Measurements from ENCODE around the gene DYNC1I1. TPM values are rescaled to one million over a fixed set of nuclear protein-coding genes. Genes with fewer than 3 reads are reported as not detected.

The DYNC1I1 gene
- total and polyA plus RNA-seq, 2 donors (not counting 3 experiments of a cell fraction or from before 2014, with no cell fraction given) = 1.8 to 3.6 TPM

DNA sequence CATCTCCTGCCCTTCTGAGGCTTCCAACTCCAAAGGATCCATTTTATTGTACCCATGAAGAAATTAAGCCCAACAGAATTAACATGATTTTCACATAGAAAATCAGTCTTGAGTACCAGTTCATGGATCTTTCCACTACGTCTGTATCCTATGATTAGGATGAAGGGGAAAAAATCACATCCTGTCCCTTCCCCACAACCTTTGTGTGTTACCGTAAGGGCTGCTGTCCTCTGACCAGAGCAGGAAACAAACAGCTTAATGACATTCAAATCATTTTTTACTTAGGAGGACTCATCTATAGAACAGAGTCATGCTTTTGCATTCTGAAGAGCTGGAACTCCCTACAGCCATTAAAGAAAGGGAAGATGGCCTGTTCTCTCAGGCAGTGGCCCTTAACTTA lies 241.5 kb downstream of the DYNC1I1 start:
- FAIRE-seq (no peak), DNase-seq (ENCODE audit: low read depth, low spot score) (peak; percentile 12)
- H3K9ac ChIP-seq (replicated peaks; ENCODE audit: extremely low read depth, insufficient read depth, low read length) = no peak overlapping the region
- ChIA-PET CTCF (no interaction called here), POLR2A (no interaction called here)
- TF ChIP-seq POLR2AphosphoS5 (IDR thresholded peaks at IDR 0.05; ENCODE audit: insufficient read depth, low read depth, low read length) (no peak), CTCF (IDR thresholded peaks at IDR 0.05; ENCODE audit: extremely low read depth in 1 of 2, insufficient read depth in 1 of 2, low read depth in 1 of 2, low read length in 2 of 2) (no peak), EZH2 (IDR thresholded peaks at IDR 0.05; ENCODE audit: borderline replicate concordance, low read depth, low read length, severe bottlenecking) (no peak), JUN (IDR thresholded peaks at IDR 0.05; ENCODE audit: borderline replicate concordance, insufficient read depth, insufficient read length, low read depth) (no peak), GATA2 (IDR thresholded peaks at IDR 0.05; ENCODE audit: insufficient read depth, insufficient read length, low read depth, low read length) (no peak), POLR2A (IDR thresholded peaks at IDR 0.05; ENCODE audit: low read depth, low read length) (no peak), FOS (IDR thresholded peaks at IDR 0.05; ENCODE audit: borderline replicate concordance, insufficient read depth, low read length) (no peak), MYC (IDR thresholded peaks at IDR 0.05; ENCODE audit: low read depth, low read length) (no peak)
- TF ChIP-seq, protein P1, sequence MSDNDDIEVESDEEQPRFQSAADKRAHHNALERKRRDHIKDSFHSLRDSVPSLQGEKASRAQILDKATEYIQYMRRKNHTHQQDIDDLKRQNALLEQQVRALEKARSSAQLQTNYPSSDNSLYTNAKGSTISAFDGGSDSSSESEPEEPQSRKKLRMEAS (IDR thresholded peaks at IDR 0.05; ENCODE audit: insufficient read depth, insufficient read length) = no peak
- H3K27ac ChIP-seq (ENCODE audit: insufficient read depth, low read depth, low read length) = no peak overlapping the region
- dilution Hi-C loops (cut with MboI; ENCODE audit: extremely low pct_ligation_motif_present, low sequenced_read_pairs) = no loop called here
- H3K4me1 ChIP-seq (ENCODE audit: control insufficient read depth, extremely low read depth, insufficient read depth, low read length) = no peaks in the 10 kb centered on the region
- H3K9me1 ChIP-seq (replicated peaks; ENCODE audit: control insufficient read depth, extremely low read depth, insufficient read depth, low read length) = no peaks in the 10 kb centered on the region
- no peak overlapping the region for H2AFZ ChIP-seq (ENCODE audit: low read depth, low read length)
- H4K20me1 ChIP-seq (replicated peaks; ENCODE audit: control insufficient read depth, extremely low read depth, insufficient read depth, low read length) = no peaks in the 10 kb centered on the region
- H3K79me2 ChIP-seq (ENCODE audit: control insufficient read depth, insufficient read depth, low read length) = no peaks in the 10 kb centered on the region
- no peak overlapping the region for H3K4me3 ChIP-seq (replicated peaks in 1 of 3; ENCODE audit: insufficient read depth in 1 of 3, low read depth in 1 of 3, low read length in 3 of 3)
- H3K9me3 ChIP-seq (replicated peaks; ENCODE audit: control insufficient read depth, insufficient read depth, low read length) = no peaks in the 10 kb centered on the region
- H3K36me3 ChIP-seq (ENCODE audit: control insufficient read depth in 2 of 2, extremely low read depth in 1 of 2, insufficient read depth in 2 of 2, low read length in 2 of 2) = no peaks in the 10 kb centered on the region
- no peak overlapping the region for H3K4me2 ChIP-seq (ENCODE audit: insufficient read depth, low read length)
- no peaks in the 10 kb centered on the region for H3K27me3 ChIP-seq (ENCODE audit: control insufficient read depth in 2 of 2, insufficient read depth in 2 of 2, low read length in 2 of 2)
- BruUV-seq (replicated peaks) = no TSS peak
- intact Hi-C loops (cut with micrococcal nuclease) = no loop called here
